Neural progenitor cell (in vitro differentiated cells): Measurements from ENCODE around the gene GHRHR. TPM values are rescaled to one million over a fixed set of nuclear protein-coding genes. Genes with fewer than 3 reads are reported as not detected.

Experiments used
- DNase-seq: peaks from one replicate; pipeline ENCODE4 v3.0.0-alpha.2; 2016; ENCODE audit warnings: low spot score
- H2AFZ ChIP-seq: fragments of 200-600 bp; sonication (generic); replicated peaks from 2 replicates; pipeline ENCODE4 v1.6.1; 2016; ENCODE audit warnings: antibody characterized with exemption
- H3F3A ChIP-seq: fragments of 200-600 bp; sonication (generic); 2 replicates; pipeline ENCODE4 v1.6.1; 2016; ENCODE audit warnings: antibody characterized with exemption, low read depth
- H3K27ac ChIP-seq: fragments of 200-600 bp; sonication (generic); 2 replicates; pipeline ENCODE4 v1.5.1; 2016; ENCODE audit warnings: mild to moderate bottlenecking
- H3K27me3 ChIP-seq: fragments of 200-600 bp; sonication (generic); 2 replicates; pipeline ENCODE4 v1.6.1; 2016; ENCODE audit warnings: mild to moderate bottlenecking, moderate library complexity
- H3K36me3 ChIP-seq: fragments of 200-600 bp; sonication (generic); 2 replicates; pipeline ENCODE4 v1.5.1; 2016
- H3K4me1 ChIP-seq: fragments of 200-600 bp; sonication (generic); 2 replicates; pipeline ENCODE4 v1.6.1; 2016; ENCODE audit warnings: mixed run types
- H3K4me2 ChIP-seq: fragments of 200-600 bp; sonication (generic); 2 replicates; pipeline ENCODE4 v1.6.1; 2016
- H3K4me3 ChIP-seq: fragments of 200-600 bp; sonication (generic); 2 replicates; pipeline ENCODE4 v1.5.1; 2016
- H3K79me2 ChIP-seq: fragments of 200-600 bp; sonication (generic); 2 replicates; pipeline ENCODE4 v1.6.1; 2016; ENCODE audit warnings: low read depth
- H3K9ac ChIP-seq: fragments of 200-600 bp; sonication (generic); 2 replicates; pipeline ENCODE4 v1.6.1; 2016
- H3K9me3 ChIP-seq: fragments of 200-600 bp; sonication (generic); 2 replicates; pipeline ENCODE4 v1.5.1; 2016; ENCODE audit warnings: low read depth
- H4K20me1 ChIP-seq: fragments of 200-600 bp; sonication (generic); 2 replicates; pipeline ENCODE4 v1.6.1; 2016; ENCODE audit warnings: low read depth
- H3K27ac Mint-ChIP-seq: 3 replicates; pipeline ENCODE4 v1.8.0; 2021; ENCODE audit warnings: mixed read lengths
- H3K27me3 Mint-ChIP-seq: 2 replicates; pipeline ENCODE4 v1.8.0; 2022; ENCODE audit warnings: low read depth, mild to moderate bottlenecking, inconsistent platforms, moderate library complexity, mixed read lengths; ENCODE audit not compliant: insufficient read depth
- H3K36me3 Mint-ChIP-seq: 3 replicates; pipeline ENCODE4 v1.8.0; 2021; ENCODE audit warnings: mixed read lengths
- H3K4me1 Mint-ChIP-seq: 3 replicates; pipeline ENCODE4 v1.8.0; 2021; ENCODE audit warnings: mixed read lengths
- H3K4me3 Mint-ChIP-seq: 3 replicates; pipeline ENCODE4 v1.8.0; 2021; ENCODE audit warnings: mild to moderate bottlenecking, moderate library complexity, mixed read lengths
- H3K9me3 Mint-ChIP-seq: 3 replicates; pipeline ENCODE4 v1.8.0; 2020; ENCODE audit warnings: mixed read lengths
- CTCF ChIP-seq: fragments of 200-600 bp; sonication (generic); IDR thresholded peaks from 2 replicates; pipeline ENCODE4 v1.5.1; 2017; ENCODE audit warnings: antibody characterized with exemption, mild to moderate bottlenecking
- EZH2 ChIP-seq: fragments of 200-600 bp; sonication (generic); IDR thresholded peaks from 2 replicates; pipeline ENCODE4 v1.6.1; 2017; ENCODE audit warnings: antibody characterized with exemption, mild to moderate bottlenecking, moderate library complexity
- EZH2phosphoT487 ChIP-seq: fragments of 200-600 bp; sonication (generic); IDR thresholded peaks from 2 replicates; pipeline ENCODE4 v1.6.1; 2017; ENCODE audit warnings: antibody characterized with exemption
- total RNA-seq: library from RNA; depleted of rRNA; stranded (reverse); fragments of >200 nt; gene quantifications from 2 replicates; pipeline ENCODE4 v1.2.3, GENCODE V29; 2015; ENCODE audit warnings: low replicate concordance

Gene GHRHR
- total RNA-seq, 1 donor from 2014 or later: not detected

- H3K9ac ChIP-seq: no peak overlapping the region
- H4K20me1 ChIP-seq: no peaks in the 10 kb centered on the region
- peak overlapping the region; percentile 45 for H2AFZ ChIP-seq
- Mint-ChIP-seq H3K9me3 (no peaks in the 10 kb centered on the region), H3K27me3 (peaks cover 7% of the 10 kb centered on the region), H3K27ac (no peak overlapping the region), H3K4me1 (peaks cover 26% of the 10 kb centered on the region), H3K36me3 (no peaks in the 10 kb centered on the region), H3K4me3 (no peak overlapping the region)
- no peaks in the 10 kb centered on the region for H3K79me2 ChIP-seq
- DNase-seq: no peak
- no peaks in the 10 kb centered on the region for H3K36me3 ChIP-seq
- no peak overlapping the region for H3K27ac ChIP-seq
- no peaks in the 10 kb centered on the region for H3K27me3 ChIP-seq
- no peaks in the 10 kb centered on the region for H3K9me3 ChIP-seq
- H3F3A ChIP-seq: peaks cover 8% of the 10 kb centered on the region
- H3K4me3 ChIP-seq: no peak overlapping the region
- TF ChIP-seq EZH2phosphoT487 (no peak), EZH2 (no peak)
- H3K4me2 ChIP-seq: peak overlapping the region; percentile 38
- peaks cover 19% of the 10 kb centered on the region for H3K4me1 ChIP-seq
These were observed 29.5 kb upstream of the GHRHR start for GRCh38 chr7:30934225-30934624.

- Histone ChIP-seq H2AFZ (no peak overlapping the region), H3K27ac (no peak overlapping the region), H3K36me3 (no peaks in the 10 kb centered on the region), H3K27me3 (peaks cover 6% of the 10 kb centered on the region), H3K4me3 (no peak overlapping the region), H3K9ac (no peak overlapping the region), H3F3A (peaks cover 8% of the 10 kb centered on the region), H3K9me3 (no peaks in the 10 kb centered on the region), H4K20me1 (no peaks in the 10 kb centered on the region), H3K4me2 (no peak overlapping the region), H3K79me2 (no peaks in the 10 kb centered on the region), H3K4me1 (peaks cover 19% of the 10 kb centered on the region)
- H3K27me3 Mint-ChIP-seq: peaks cover 7% of the 10 kb centered on the region
- no peaks in the 10 kb centered on the region for H3K9me3 Mint-ChIP-seq
- TF ChIP-seq EZH2 (no peak), CTCF (no peak), EZH2phosphoT487 (no peak)
- no peak for DNase-seq
- H3K4me3 Mint-ChIP-seq: no peak overlapping the region
- peaks cover 26% of the 10 kb centered on the region for H3K4me1 Mint-ChIP-seq
- no peak overlapping the region for H3K27ac Mint-ChIP-seq
- H3K36me3 Mint-ChIP-seq: no peaks in the 10 kb centered on the region
These were observed 28.8 kb upstream of the GHRHR start for GRCh38 chr7:30934732-30935568.

GRCh38 chr7:30935569-30935877 is 28.2 kb upstream of the GHRHR start:
- H3K4me1 ChIP-seq: peaks cover 19% of the 10 kb centered on the region
- no peaks in the 10 kb centered on the region for H3K79me2 ChIP-seq
- no peak for DNase-seq
- TF ChIP-seq EZH2: no peak
- no peak for TF ChIP-seq CTCF
- TF ChIP-seq EZH2phosphoT487: no peak
- peaks cover 23% of the 10 kb centered on the region for H3K4me1 Mint-ChIP-seq
- H3K4me2 ChIP-seq: no peak overlapping the region
- H3K4me3 ChIP-seq: no peak overlapping the region
- no peak overlapping the region for H3K4me3 Mint-ChIP-seq
- peaks cover 7% of the 10 kb centered on the region for H3K27me3 Mint-ChIP-seq
- H3K9me3 ChIP-seq: no peaks in the 10 kb centered on the region
- no peaks in the 10 kb centered on the region for H3K36me3 ChIP-seq
- H3K36me3 Mint-ChIP-seq: no peaks in the 10 kb centered on the region
- peaks cover 8% of the 10 kb centered on the region for H3F3A ChIP-seq
- no peak overlapping the region for H2AFZ ChIP-seq
- peaks cover 12% of the 10 kb centered on the region for H3K27me3 ChIP-seq
- no peak overlapping the region for H3K27ac ChIP-seq
- H4K20me1 ChIP-seq: no peaks in the 10 kb centered on the region
- H3K27ac Mint-ChIP-seq: no peak overlapping the region
- H3K9ac ChIP-seq: no peak overlapping the region
- no peaks in the 10 kb centered on the region for H3K9me3 Mint-ChIP-seq

GRCh38 chr7:30936650-30937245 is 27.0 kb upstream of the GHRHR start:
- no peak overlapping the region for H2AFZ ChIP-seq
- H3K79me2 ChIP-seq: no peaks in the 10 kb centered on the region
- H3K36me3 ChIP-seq: no peaks in the 10 kb centered on the region
- H3K4me1 ChIP-seq: peaks cover 19% of the 10 kb centered on the region
- no peaks in the 10 kb centered on the region for H3K9me3 ChIP-seq
- peaks cover 18% of the 10 kb centered on the region for H3K4me1 Mint-ChIP-seq
- no peaks in the 10 kb centered on the region for H3K36me3 Mint-ChIP-seq
- H3K27me3 ChIP-seq: peaks cover 24% of the 10 kb centered on the region
- H3K4me3 ChIP-seq: no peak overlapping the region
- H3K9me3 Mint-ChIP-seq: no peaks in the 10 kb centered on the region
- H3K27me3 Mint-ChIP-seq: peaks cover 7% of the 10 kb centered on the region
- no peak overlapping the region for H3K27ac Mint-ChIP-seq
- H3K4me3 Mint-ChIP-seq: no peak overlapping the region
- H3K4me2 ChIP-seq: no peak overlapping the region
- no peak for TF ChIP-seq EZH2phosphoT487
- TF ChIP-seq CTCF: no peak
- H3F3A ChIP-seq: peaks cover 8% of the 10 kb centered on the region
- no peak for DNase-seq
- no peak overlapping the region for H3K9ac ChIP-seq
- no peak overlapping the region for H3K27ac ChIP-seq
- H4K20me1 ChIP-seq: no peaks in the 10 kb centered on the region
